ENCODE results near the gene CDH4.

Gene CDH4

GRCh38 chr20:61956396-61957342 is 704.6 kb downstream of the CDH4 start:
- Histone ChIP-seq H3K9me3 (ENCODE audit: control insufficient read depth, insufficient read depth, low read length) (no peaks in the 10 kb centered on the region), H3K27me3 (ENCODE audit: control insufficient read depth, insufficient read depth, low read length) (no peaks in the 10 kb centered on the region), H3K4me1 (ENCODE audit: control insufficient read depth, insufficient read depth, low read length) (peaks cover under 1% of the 10 kb centered on the region), H3K36me3 (ENCODE audit: control insufficient read depth, insufficient read depth, low read length) (no peaks in the 10 kb centered on the region), H3K4me3 (ENCODE audit: low read depth, low read length) (no peak overlapping the region), H3K9ac (ENCODE audit: low read depth, low read length) (no peak overlapping the region)

GRCh38 chr20:61957961-61958715 is 706.1 kb downstream of the CDH4 start:
- no peaks in the 10 kb centered on the region for H3K27me3 ChIP-seq (ENCODE audit: control insufficient read depth, insufficient read depth, low read length)
- H3K9me3 ChIP-seq (ENCODE audit: control insufficient read depth, insufficient read depth, low read length): no peaks in the 10 kb centered on the region
- no peaks in the 10 kb centered on the region for H3K4me1 ChIP-seq (ENCODE audit: control insufficient read depth, insufficient read depth, low read length)
- no peaks in the 10 kb centered on the region for H3K36me3 ChIP-seq (ENCODE audit: control insufficient read depth, insufficient read depth, low read length)
- H3K9ac ChIP-seq (ENCODE audit: low read depth, low read length): no peak overlapping the region
- H3K4me3 ChIP-seq (ENCODE audit: low read depth, low read length): no peak overlapping the region

GRCh38 chr20:61958773-61959700 is 707.0 kb downstream of the CDH4 start:
- H3K9ac ChIP-seq (ENCODE audit: low read depth, low read length): no peak overlapping the region
- H3K4me1 ChIP-seq (ENCODE audit: control insufficient read depth, insufficient read depth, low read length): no peaks in the 10 kb centered on the region
- H3K36me3 ChIP-seq (ENCODE audit: control insufficient read depth, insufficient read depth, low read length): no peaks in the 10 kb centered on the region
- no peaks in the 10 kb centered on the region for H3K27me3 ChIP-seq (ENCODE audit: control insufficient read depth, insufficient read depth, low read length)
- H3K9me3 ChIP-seq (ENCODE audit: control insufficient read depth, insufficient read depth, low read length): no peaks in the 10 kb centered on the region
- no peak overlapping the region for H3K4me3 ChIP-seq (ENCODE audit: low read depth, low read length)

- Histone ChIP-seq H3K9me3 (ENCODE audit: control insufficient read depth, insufficient read depth, low read length) (no peaks in the 10 kb centered on the region), H3K9ac (ENCODE audit: low read depth, low read length) (no peak overlapping the region), H3K4me1 (ENCODE audit: control insufficient read depth, insufficient read depth, low read length) (no peaks in the 10 kb centered on the region), H3K36me3 (ENCODE audit: control insufficient read depth, insufficient read depth, low read length) (no peaks in the 10 kb centered on the region), H3K4me3 (ENCODE audit: low read depth, low read length) (no peak overlapping the region), H3K27me3 (ENCODE audit: control insufficient read depth, insufficient read depth, low read length) (no peaks in the 10 kb centered on the region)
These were observed 708.8 kb downstream of the CDH4 start for GRCh38 chr20:61960836-61961235.

- no peak overlapping the region for H3K9ac ChIP-seq (ENCODE audit: low read depth, low read length)
- H3K9me3 ChIP-seq (ENCODE audit: control insufficient read depth, insufficient read depth, low read length): no peaks in the 10 kb centered on the region
- H3K36me3 ChIP-seq (ENCODE audit: control insufficient read depth, insufficient read depth, low read length): no peaks in the 10 kb centered on the region
- no peaks in the 10 kb centered on the region for H3K27me3 ChIP-seq (ENCODE audit: control insufficient read depth, insufficient read depth, low read length)
- H3K4me1 ChIP-seq (ENCODE audit: control insufficient read depth, insufficient read depth, low read length): no peaks in the 10 kb centered on the region
- H3K4me3 ChIP-seq (ENCODE audit: low read depth, low read length): no peak overlapping the region
These were observed 711.1 kb downstream of the CDH4 start for GRCh38 chr20:61963149-61963548.

- no peaks in the 10 kb centered on the region for H3K36me3 ChIP-seq (ENCODE audit: control insufficient read depth, insufficient read depth, low read length)
- H3K4me1 ChIP-seq (ENCODE audit: control insufficient read depth, insufficient read depth, low read length): no peaks in the 10 kb centered on the region
- no peaks in the 10 kb centered on the region for H3K9me3 ChIP-seq (ENCODE audit: control insufficient read depth, insufficient read depth, low read length)
- H3K9ac ChIP-seq (ENCODE audit: low read depth, low read length): no peak overlapping the region
- H3K4me3 ChIP-seq (ENCODE audit: low read depth, low read length): no peak overlapping the region
- H3K27me3 ChIP-seq (ENCODE audit: control insufficient read depth, insufficient read depth, low read length): no peaks in the 10 kb centered on the region
These were observed 712.0 kb downstream of the CDH4 start for GRCh38 chr20:61963885-61964674.

- Histone ChIP-seq H3K36me3 (ENCODE audit: control insufficient read depth, insufficient read depth, low read length) (no peaks in the 10 kb centered on the region), H3K9me3 (ENCODE audit: control insufficient read depth, insufficient read depth, low read length) (no peaks in the 10 kb centered on the region), H3K9ac (ENCODE audit: low read depth, low read length) (no peak overlapping the region), H3K4me3 (ENCODE audit: low read depth, low read length) (peak overlapping the region; percentile 30), H3K4me1 (ENCODE audit: control insufficient read depth, insufficient read depth, low read length) (no peaks in the 10 kb centered on the region), H3K27me3 (ENCODE audit: control insufficient read depth, insufficient read depth, low read length) (no peaks in the 10 kb centered on the region)
These were observed 712.9 kb downstream of the CDH4 start for GRCh38 chr20:61964675-61965605.

GRCh38 chr20:61965606-61966491 is 713.8 kb downstream of the CDH4 start:
- Histone ChIP-seq H3K27me3 (ENCODE audit: control insufficient read depth, insufficient read depth, low read length) (no peaks in the 10 kb centered on the region), H3K9ac (ENCODE audit: low read depth, low read length) (no peak overlapping the region), H3K4me3 (ENCODE audit: low read depth, low read length) (peak overlapping the region; percentile 30), H3K4me1 (ENCODE audit: control insufficient read depth, insufficient read depth, low read length) (no peaks in the 10 kb centered on the region), H3K9me3 (ENCODE audit: control insufficient read depth, insufficient read depth, low read length) (no peaks in the 10 kb centered on the region), H3K36me3 (ENCODE audit: control insufficient read depth, insufficient read depth, low read length) (no peaks in the 10 kb centered on the region)

GRCh38 chr20:61966492-61967244 is 714.6 kb downstream of the CDH4 start:
- H3K27me3 ChIP-seq (ENCODE audit: control insufficient read depth, insufficient read depth, low read length): no peaks in the 10 kb centered on the region
- H3K9me3 ChIP-seq (ENCODE audit: control insufficient read depth, insufficient read depth, low read length): no peaks in the 10 kb centered on the region
- H3K36me3 ChIP-seq (ENCODE audit: control insufficient read depth, insufficient read depth, low read length): no peaks in the 10 kb centered on the region
- no peak overlapping the region for H3K9ac ChIP-seq (ENCODE audit: low read depth, low read length)
- no peak overlapping the region for H3K4me3 ChIP-seq (ENCODE audit: low read depth, low read length)
- H3K4me1 ChIP-seq (ENCODE audit: control insufficient read depth, insufficient read depth, low read length): no peaks in the 10 kb centered on the region
